HCT116 (cell line): ENCODE data around the gene FRMD4A. TPM values are rescaled to one million over a fixed set of nuclear protein-coding genes. Genes with fewer than 3 reads are reported as not detected.

Experiments used
- ATAC-seq: fragments of 200-7000 bp; cut with Tn5 transposase; 2 replicates; pipeline ENCODE4 v1.9.1; 2020; ENCODE audit warnings: mild to moderate bottlenecking, moderate library complexity
- BruUV-seq: library from RNA; stranded (reverse); fragments of 400-500 nt; replicated peaks from 2 replicates; lab custom pipeline; 2021; lab: Mats Ljungman, UMichigan
- CTCF ChIA-PET: fragments of 300-600 bp; sonication (Branson Sonifier 250); formaldehyde crosslinking; loops from one replicate; lab custom pipeline; 2021; ENCODE audit warnings: antibody characterized with exemption; lab: Charles Lee
- POLR2A ChIA-PET: fragments of 300-600, 350-600 bp; sonication (Branson Sonifier 250); formaldehyde crosslinking; loops from one replicate; lab custom pipeline; 2021; ENCODE audit warnings: antibody characterized with exemption; lab: Charles Lee
- RAD21 ChIA-PET, 2 experiments: fragments of 300-600 bp; sonication (Branson Sonifier 250); formaldehyde crosslinking; loops; one replicate each; lab custom pipeline; 2023; ENCODE audit warnings: low total read pairs in 2 of 2; ENCODE audit not compliant: uncharacterized antibody in 2 of 2, unreplicated experiment in 2 of 2, low non-redundant PET in 1 of 2; lab: Charles Lee
- DNase-seq: peaks from one replicate; pipeline ENCODE4 v3.0.0-alpha.2; 2010; ENCODE audit warnings: low read depth, low spot score
- H2AFZ ChIP-seq: fragments of 200-600 bp; shearing (Covaris generic), sonication (generic); 2 replicates; pipeline ENCODE4 v1.6.1; 2017; ENCODE audit warnings: low read depth, mixed run types, mixed read lengths, antibody characterized with exemption, low read length; ENCODE audit not compliant: poor library complexity, severe bottlenecking
- H3K27ac ChIP-seq: 2 replicates; pipeline ENCODE4 v1.5.1; 2012; ENCODE audit warnings: low read depth, low read length
- H3K27me3 ChIP-seq: fragments of 200-600 bp; sonication (generic); 2 replicates; pipeline ENCODE4 v1.6.1; 2016; ENCODE audit warnings: mixed run types, low read length, mixed read lengths; ENCODE audit not compliant: insufficient read depth
- H3K36me3 ChIP-seq, 2 experiments: fragments of 200-500 bp in 1 of 2; fragments of 200-600 bp in 1 of 2; sonication (Bioruptor generic) in 1 of 2; sonication (generic) in 1 of 2; 2 replicates each; pipeline versions ENCODE4 v1.5.1 to v1.6.1; 2014 to 2016; ENCODE audit warnings: low read length in 2 of 2, inconsistent platforms in 1 of 2, mixed read lengths in 1 of 2, mixed run types in 1 of 2; ENCODE audit not compliant: insufficient read depth in 2 of 2, control insufficient read depth in 1 of 2
- H3K4me1 ChIP-seq, 2 experiments: fragments of 200-600 bp in 1 of 2; sonication (generic) in 1 of 2; 2 replicates each; pipeline versions ENCODE4 v1.5.1 to v1.6.1; 2012 to 2017; ENCODE audit warnings: low read length in 2 of 2, inconsistent platforms in 1 of 2, mild to moderate bottlenecking in 1 of 2, mixed read lengths in 1 of 2, mixed run types in 1 of 2, moderate library complexity in 1 of 2; ENCODE audit not compliant: insufficient read depth in 2 of 2, control insufficient read depth in 1 of 2
- H3K4me2 ChIP-seq: fragments of 200-600 bp; sonication (generic); 2 replicates; pipeline ENCODE4 v1.6.1; 2017; ENCODE audit warnings: mixed run types, low read length, mixed read lengths
- H3K4me3 ChIP-seq, 2 experiments: fragments of 200-600 bp in 1 of 2; sonication (generic) in 1 of 2; replicated peaks in 1 of 2; 2 replicates each; pipeline ENCODE4 v1.5.1; 2011 to 2016; ENCODE audit warnings: low read length in 2 of 2, control low read depth in 1 of 2, low read depth in 1 of 2, mild to moderate bottlenecking in 1 of 2, mixed read lengths in 1 of 2, mixed run types in 1 of 2
- H3K79me2 ChIP-seq: fragments of 200-600 bp; sonication (generic); 2 replicates; pipeline ENCODE4 v1.6.1; 2017; ENCODE audit warnings: mild to moderate bottlenecking, mixed run types, low read length, moderate library complexity, mixed read lengths; ENCODE audit not compliant: insufficient read depth
- H3K9ac ChIP-seq: fragments of 200-600 bp; sonication (generic); 2 replicates; pipeline ENCODE4 v1.6.1; 2016; ENCODE audit warnings: low read length, mixed read lengths
- H3K9me2 ChIP-seq: fragments of 200-600 bp; sonication (generic), shearing (Covaris generic); 2 replicates; pipeline ENCODE4 v1.6.1; 2017; ENCODE audit warnings: mixed run types, mild to moderate bottlenecking, moderate library complexity; ENCODE audit not compliant: insufficient read depth
- H3K9me3 ChIP-seq, 2 experiments: fragments of 200-500 bp in 1 of 2; fragments of 200-600 bp in 1 of 2; sonication (Bioruptor generic) in 1 of 2; sonication (generic) in 1 of 2; 2 replicates each; pipeline ENCODE4 v1.6.1; 2014 to 2017; ENCODE audit warnings: low read length in 2 of 2, mixed read lengths in 2 of 2, inconsistent platforms in 1 of 2, low read depth in 1 of 2, mild to moderate bottlenecking in 1 of 2, mixed run types in 1 of 2, moderate library complexity in 1 of 2; ENCODE audit not compliant: control insufficient read depth in 1 of 2, insufficient read depth in 1 of 2
- H4K20me1 ChIP-seq: fragments of 200-600 bp; sonication (generic), shearing (Covaris generic); 2 replicates; pipeline ENCODE4 v1.6.1; 2017; ENCODE audit warnings: mixed run types, mild to moderate bottlenecking, moderate library complexity; ENCODE audit not compliant: insufficient read depth
- CBX3 ChIP-seq: IDR thresholded peaks from 2 replicates; pipeline ENCODE4 v1.6.1; 2012; ENCODE audit warnings: low read depth
- CTCF ChIP-seq, 3 experiments: fragments of 200-600 bp in 1 of 3; sonication (generic) in 1 of 3; IDR thresholded peaks in 2 of 3; conservative IDR thresholded peaks in 1 of 3; 2 replicates each; pipeline ENCODE4 v1.5.1; 2012 to 2017; ENCODE audit warnings: low read depth in 2 of 3, low read length in 2 of 3, antibody characterized with exemption in 1 of 3, borderline replicate concordance in 1 of 3, control low read depth in 1 of 3, mild to moderate bottlenecking in 1 of 3, mixed read lengths in 1 of 3, mixed run types in 1 of 3, moderate library complexity in 1 of 3; ENCODE audit not compliant: insufficient read depth in 1 of 3
- EGR1 ChIP-seq: IDR thresholded peaks from 2 replicates; pipeline ENCODE4 v1.6.1; 2012; ENCODE audit warnings: low read depth
- EZH2 ChIP-seq: fragments of 200-600 bp; sonication (generic); IDR thresholded peaks from 2 replicates; pipeline ENCODE4 v1.6.1; 2017; ENCODE audit warnings: antibody characterized with exemption, mixed run types
- MAX ChIP-seq: IDR thresholded peaks from 2 replicates; pipeline ENCODE4 v1.6.1; 2012
- POLR2AphosphoS5 ChIP-seq: IDR thresholded peaks from 2 replicates; pipeline ENCODE4 v1.6.1; 2011; ENCODE audit warnings: mild to moderate bottlenecking, low read depth, low read length, moderate library complexity
- SP1 ChIP-seq: IDR thresholded peaks from 2 replicates; pipeline ENCODE4 v1.6.1; 2012; ENCODE audit warnings: low read depth
- TCF7L2 ChIP-seq: IDR thresholded peaks from 2 replicates; pipeline ENCODE4 v1.7.0; 2011; ENCODE audit warnings: borderline replicate concordance, inconsistent platforms; ENCODE audit not compliant: insufficient read depth, insufficient read length; ENCODE audit errors: extremely low read depth
- intact Hi-C: fragments of 100-400 bp; cut with micrococcal nuclease; formaldehyde crosslinking; loops from 2 replicates; pipeline ENCODE4 v1.10.0; 2022
- total RNA-seq: library from RNA; stranded (reverse); gene quantifications from one replicate; pipeline ENCODE4 v1.2.1, GENCODE V29; 2021; ENCODE audit not compliant: unreplicated experiment

FRMD4A gene
- total RNA-seq, 1 experiment from 2014 or later, result 0.20 TPM

GRCh38 chr10:14171336-14171735, 159.4 kb downstream of the FRMD4A start:
- no peak for TF ChIP-seq POLR2AphosphoS5
- Histone ChIP-seq H3K4me3 (no peak overlapping the region), H3K4me2 (no peak overlapping the region), H2AFZ (no peak overlapping the region), H3K79me2 (no peaks in the 10 kb centered on the region), H3K9me2 (no peaks in the 10 kb centered on the region), H3K9me3 (no peaks in the 10 kb centered on the region), H3K36me3 (no peaks in the 10 kb centered on the region), H3K9ac (no peak overlapping the region), H4K20me1 (no peaks in the 10 kb centered on the region; the same call in 1 of the 2 replicates), H3K27ac (no peak overlapping the region), H3K27me3 (peaks cover 93% of the 10 kb centered on the region), H3K4me1 (no peaks in the 10 kb centered on the region)
- no TSS peak for BruUV-seq
- ChIA-PET RAD21 (no interaction called here), POLR2A (no interaction called here), CTCF (no interaction called here)
- ATAC-seq (no peak), DNase-seq (no peak)
- intact Hi-C loops, result no loop called here

GRCh38 chr10:14163377-14164086, 167.2 kb downstream of the FRMD4A start:
- Histone ChIP-seq H4K20me1 (no peaks in the 10 kb centered on the region), H3K36me3 (no peaks in the 10 kb centered on the region), H3K79me2 (no peaks in the 10 kb centered on the region), H3K4me3 (no peak overlapping the region), H2AFZ (no peak overlapping the region), H3K9ac (no peak overlapping the region), H3K4me1 (no peaks in the 10 kb centered on the region), H3K9me2 (no peaks in the 10 kb centered on the region), H3K4me2 (no peak overlapping the region), H3K27ac (no peak overlapping the region), H3K9me3 (no peaks in the 10 kb centered on the region), H3K27me3 (peaks cover 74% of the 10 kb centered on the region)
- intact Hi-C loops, result no loop called here
- BruUV-seq, result no TSS peak
- DNase-seq (no peak), ATAC-seq (no peak)
- ChIA-PET RAD21 (no interaction called here), CTCF (no interaction called here), POLR2A (interaction anchor here (0.7 kb wide), 1 partner anchor 22 kb away, joined by 3 read pairs; no protein-coding TSS in a partner anchor)
- no peak for TF ChIP-seq EZH2
- TF ChIP-seq SP1, result no peak
- no peak for TF ChIP-seq MAX
- TF ChIP-seq CBX3, result no peak
- no peak for TF ChIP-seq EGR1
- TF ChIP-seq TCF7L2, result no peak
- TF ChIP-seq CTCF (IDR thresholded peaks at IDR 0.05 in 2 of 3, conservative IDR thresholded peaks at IDR 0.05 in 1 of 3; ENCODE audit: borderline replicate concordance in 1 of 3, insufficient read depth in 1 of 3, low read depth in 2 of 3, low read length in 2 of 3), result no peak
